ENCODE measurements around the gene TRIAP1. TPM values are rescaled to one million over a fixed set of nuclear protein-coding genes. Genes with fewer than 3 reads are reported as not detected.
"Not testable (repeated sequence)": the region's sequence is repeated elsewhere in the genome, so short reads cannot be mapped to it uniquely, and the experiment has no call there.

TRIAP1 gene
- polyA plus RNA-seq, 1 of the 3 experiments (the other 2 are of a cell fraction), result 34.1 TPM

GRCh38 chr12:120489018-120489417, 42.8 kb upstream of the TRIAP1 start:
- H3K4me3 ChIP-seq (ENCODE audit: low read depth in 2 of 2, low read length in 1 of 2), result no peak overlapping the region
- H3K79me2 ChIP-seq (ENCODE audit: insufficient read depth), result peaks cover 5% of the 10 kb centered on the region; the same call in 1 of the 2 replicates
- no peaks in the 10 kb centered on the region for H3K9me2 ChIP-seq
- no peaks in the 10 kb centered on the region for H3K27me3 ChIP-seq (ENCODE audit: insufficient read depth)
- no peak overlapping the region for H3K9ac ChIP-seq
- POLR2A ChIA-PET, result no interaction called here
- WGBS (ENCODE audit: low lambda C conversion rate), result 93% methylated on average over 3 of the region's 4 CpGs
- no peaks in the 10 kb centered on the region for H3K9me3 ChIP-seq
- no peak for TF ChIP-seq USF2 (IDR thresholded peaks at IDR 0.05; ENCODE audit: borderline replicate concordance, low read depth, low read length)
- no peak for TF ChIP-seq NFIC (IDR thresholded peaks at IDR 0.05; ENCODE audit: borderline replicate concordance)
- no peak for TF ChIP-seq CTCF (IDR thresholded peaks at IDR 0.05)
- CTCF ChIA-PET, result interaction anchor here (0.6 to 3.6 kb wide), 4 partner anchors 14 to 59 kb away, joined by 3 to 18 read pairs (median 5); partner anchors contain the start of gene SRSF9
- H3K4me2 ChIP-seq, result no peak overlapping the region
- H2AFZ ChIP-seq (ENCODE audit: low read depth), result no peak overlapping the region
- H3K36me3 ChIP-seq (replicated peaks in 1 of 2; ENCODE audit: control insufficient read depth in 1 of 2, insufficient read depth in 2 of 2, low read length in 1 of 2), result peaks cover 0 to 11% of the 10 kb centered on the region in 2 experiments
- H3K4me1 ChIP-seq (ENCODE audit: control insufficient read depth in 1 of 2, insufficient read depth in 2 of 2, low read depth in 1 of 2, low read length in 1 of 2), result peaks cover 0 to 6% of the 10 kb centered on the region in 2 experiments; a peak in 1 of 4 replicates
- H4K20me1 ChIP-seq (ENCODE audit: insufficient read depth), result no peaks in the 10 kb centered on the region
- H3K27ac ChIP-seq (ENCODE audit: low read depth in 2 of 2, low read length in 1 of 2), result no peak overlapping the region
- no peak for DNase-seq
- H3F3A ChIP-seq (replicated peaks; ENCODE audit: insufficient read depth), result no peaks in the 10 kb centered on the region

GRCh38 chr12:120488057-120488640, 42.0 kb upstream of the TRIAP1 start:
- Histone ChIP-seq H3K4me1 (ENCODE audit: control insufficient read depth in 1 of 2, insufficient read depth in 2 of 2, low read depth in 1 of 2, low read length in 1 of 2) (peaks cover 0 to 6% of the 10 kb centered on the region in 2 experiments; a peak in 1 of 4 replicates), H3K9ac (no peak overlapping the region), H2AFZ (ENCODE audit: low read depth) (no peak overlapping the region), H3K9me2 (no peaks in the 10 kb centered on the region), H3K9me3 (no peaks in the 10 kb centered on the region), H3K27me3 (ENCODE audit: insufficient read depth) (no peaks in the 10 kb centered on the region), H3F3A (replicated peaks; ENCODE audit: insufficient read depth) (no peaks in the 10 kb centered on the region), H3K27ac (ENCODE audit: low read depth in 2 of 2, low read length in 1 of 2) (no peak overlapping the region), H3K4me3 (ENCODE audit: low read depth in 2 of 2, low read length in 1 of 2) (no peak overlapping the region), H3K4me2 (no peak overlapping the region), H4K20me1 (ENCODE audit: insufficient read depth) (no peaks in the 10 kb centered on the region), H3K79me2 (ENCODE audit: insufficient read depth) (0 out of 2 replicates have a peak, but pooled peaks cover 4% of the 10 kb centered on the region), H3K36me3 (replicated peaks in 1 of 2; ENCODE audit: control insufficient read depth in 1 of 2, insufficient read depth in 2 of 2, low read length in 1 of 2) (peaks cover 0 to 11% of the 10 kb centered on the region in 2 experiments)
- no peak for DNase-seq
- 75% methylated on average over 5 of the region's 5 CpGs for WGBS (ENCODE audit: low lambda C conversion rate)
- ChIA-PET POLR2A (interaction anchor here (1.3 kb wide), 1 partner anchor 9 kb away, joined by 6 read pairs; no protein-coding TSS in a partner anchor), CTCF (interaction anchor here (1.2 to 3.6 kb wide), 3 partner anchors 13 to 121 kb away, joined by 3 to 18 read pairs (median 5); partner anchors contain the start of gene SRSF9)
- no peak for TF ChIP-seq RCOR1 (IDR thresholded peaks at IDR 0.05; ENCODE audit: low read length)

GRCh38 chr12:120487552-120487951, 41.4 kb upstream of the TRIAP1 start:
- ChIA-PET CTCF (interaction anchor here (1.2 to 1.9 kb wide), 2 partner anchors 13 to 121 kb away, joined by 3 to 5 read pairs; no protein-coding TSS in a partner anchor), POLR2A (interaction anchor here (1.3 kb wide), 1 partner anchor 9 kb away, joined by 6 read pairs; no protein-coding TSS in a partner anchor)
- not testable (repeated sequence) for H3K79me2 ChIP-seq (ENCODE audit: insufficient read depth); H3K9ac ChIP-seq; DNase-seq; H3K4me2 ChIP-seq; H3K9me2 ChIP-seq; H2AFZ ChIP-seq (ENCODE audit: low read depth); H3K4me3 ChIP-seq (ENCODE audit: low read depth in 2 of 2, low read length in 1 of 2); H3F3A ChIP-seq (replicated peaks; ENCODE audit: insufficient read depth); H3K9me3 ChIP-seq; H3K27me3 ChIP-seq (ENCODE audit: insufficient read depth); H4K20me1 ChIP-seq (ENCODE audit: insufficient read depth); H3K4me1 ChIP-seq (ENCODE audit: control insufficient read depth in 1 of 2, insufficient read depth in 2 of 2, low read depth in 1 of 2, low read length in 1 of 2); H3K27ac ChIP-seq (ENCODE audit: low read depth in 2 of 2, low read length in 1 of 2)
- H3K36me3 ChIP-seq (replicated peaks in 1 of 2; ENCODE audit: control insufficient read depth in 1 of 2, insufficient read depth in 2 of 2, low read length in 1 of 2), result peaks cover 0 to 11% of the 10 kb centered on the region in 2 experiments
- WGBS (ENCODE audit: low lambda C conversion rate), result 98% methylated on average over 7 of the region's 7 CpGs
